Pancreas (tissue), 10 donors: ENCODE measurements around the gene NFIA. TPM values are rescaled to one million over a fixed set of nuclear protein-coding genes. Genes with fewer than 3 reads are reported as not detected.

Experiments
- ATAC-seq, 4 donors: fragments of 200-7000 bp; cut with Tn5 transposase; one replicate each; pipeline versions ENCODE4 v1.8.0 to v1.9.1; 2020; ENCODE audit warnings: mild to moderate bottlenecking in 4 of 4, moderate library complexity in 4 of 4
- DNase-seq, 6 donors: peaks; one replicate each; pipeline ENCODE4 v3.0.0-alpha.2; 2020
- FAIRE-seq: peaks from 2 replicates; lab custom pipeline; 2012; peaks lifted over from hg19 to GRCh38; lab: Jason Lieb, UNC
- H3K27ac ChIP-seq, 4 donors: fragments of 200-600 bp; sonication (generic); 1 replicate in 3 of 4; 2 replicates in 1 of 4; pipeline versions ENCODE4 v1.5.0 to v1.8.0; 2020
- H3K27me3 ChIP-seq, 4 donors: fragments of 200-600 bp; one replicate each; pipeline ENCODE4 v1.8.0; 2021
- H3K36me3 ChIP-seq, 3 donors: fragments of 200-600 bp; sonication (generic) in 1 of 3; one replicate each; pipeline versions ENCODE4 v1.5.0 to v1.8.0; 2020 to 2021
- H3K4me1 ChIP-seq, 3 donors: fragments of 200-600 bp; one replicate each; pipeline ENCODE4 v1.8.0; 2021
- H3K4me3 ChIP-seq, 4 donors: fragments of 200-600 bp; sonication (generic) in 2 of 4; one replicate each; pipeline versions ENCODE4 v1.5.0 to v1.8.0; 2020 to 2021
- H3K9me3 ChIP-seq, 4 donors: fragments of 200-600 bp; one replicate each; pipeline ENCODE4 v1.8.0; 2021
- CTCF ChIP-seq, 4 donors: fragments of 200-600 bp; sonication (generic) in 3 of 4; IDR thresholded peaks; one replicate each; pipeline versions ENCODE4 v1.5.0 to v1.8.0; 2021; ENCODE audit warnings: antibody characterized with exemption in 4 of 4
- WGBS, 2 donors: extraction: QIAGEN DNeasy Blood & Tissue Kit; methylation state at CpG; one replicate each; pipeline ENCODE4 v1.1.7; 2013; 5-methylcytosine and 5-hydroxymethylcytosine counted together
- intact Hi-C, 3 donors: fragments of 100-400 bp; cut with DNase I; formaldehyde crosslinking; loops; one replicate each; pipeline versions ENCODE4 v1.11.1 to v1.14.2; 2022
- polyA plus RNA-seq, 2 donors: library from polyadenylated mRNA; stranded (reverse); fragments of 200-250 nt; gene quantifications; one replicate each; pipeline ENCODE4 v1.2.3, GENCODE V29; 2013
- total RNA-seq, 6 donors: library from RNA; stranded (reverse); fragmentation: NEBNext Ultra II Directional in 4 of 6; extraction: Animal tissue kit (Norgen Biotek cat#: 25700) in 4 of 6; gene quantifications; one replicate each; pipeline versions ENCODE4 v1.2.1 to v1.2.4, GENCODE V29; 2021 to 2023
- donor health status: healthy with polysubstance abuse.
- donor health status: DM: no; HTN: no; CAD: no; lungs with moderate emphysema.
- donor health status: DM: no; HTN: no; CAD: no.
- donor health status: control.
- donor health status: control.
- donor health status: Bipolar disorder and iron deficiency.
- donor health status: DM: yes; HTN: yes; CAD: no.
- donor health status: DM: no; HTN: no; CAD: no.
- donor health status: DM: no; HTN: no; CAD: no.
- donor health status: DM: yes; HTN: yes; CAD: no.

Gene NFIA
- total and polyA plus RNA-seq, 8 donors = 4.9 to 48.1 (median 30.2) TPM

DNA sequence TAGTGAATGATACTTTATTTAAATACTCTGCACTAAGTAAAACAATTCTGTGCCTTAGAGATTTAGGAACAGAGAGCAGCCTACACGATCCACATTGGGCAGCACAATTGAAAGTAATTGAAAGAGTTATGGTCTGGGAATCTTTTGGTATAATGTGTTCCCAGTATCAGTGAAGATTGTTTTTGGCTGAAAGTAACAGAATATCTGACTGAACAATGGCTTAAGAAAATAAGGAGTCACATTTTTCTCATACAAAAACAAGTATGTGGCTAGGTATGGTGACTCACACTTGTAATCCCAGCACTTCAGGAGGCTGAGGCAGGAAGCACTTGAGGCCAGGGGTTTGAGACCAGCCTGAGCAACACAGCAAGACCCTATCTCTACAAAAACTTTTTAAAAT is 306.2 kb downstream of the NFIA start:
- H3K4me3 ChIP-seq = no peak overlapping the region
- ATAC-seq (no peak), FAIRE-seq (no peak), DNase-seq (no peak)
- intact Hi-C loops = no loop called here
- peaks cover 0 to 5% (median 0%) of the 10 kb centered on the region in 3 donors for H3K36me3 ChIP-seq
- 95 to 99% methylated on average over 1 of the region's 1 CpG for WGBS, 2 donors
- no peaks in the 10 kb centered on the region for H3K9me3 ChIP-seq
- H3K4me1 ChIP-seq = no peaks in the 10 kb centered on the region
- no peak overlapping the region for H3K27ac ChIP-seq
- no peak for TF ChIP-seq CTCF (IDR thresholded peaks at IDR 0.05)
- H3K27me3 ChIP-seq = no peaks in the 10 kb centered on the region

GRCh38 chr1:61389194-61389925 is 307.0 kb downstream of the NFIA start:
- ATAC-seq = no peak
- WGBS, 2 donors = 76 to 99% methylated on average over 3 of the region's 3 CpGs
- Histone ChIP-seq H3K9me3 (no peaks in the 10 kb centered on the region), H3K4me3 (no peak overlapping the region), H3K27ac (no peak overlapping the region), H3K4me1 (no peaks in the 10 kb centered on the region), H3K27me3 (no peaks in the 10 kb centered on the region), H3K36me3 (no peaks in the 10 kb centered on the region)
- DNase-seq = no peak
- intact Hi-C loops = no loop called here
- FAIRE-seq = no peak
- no peak for TF ChIP-seq CTCF (IDR thresholded peaks at IDR 0.05)

DNA sequence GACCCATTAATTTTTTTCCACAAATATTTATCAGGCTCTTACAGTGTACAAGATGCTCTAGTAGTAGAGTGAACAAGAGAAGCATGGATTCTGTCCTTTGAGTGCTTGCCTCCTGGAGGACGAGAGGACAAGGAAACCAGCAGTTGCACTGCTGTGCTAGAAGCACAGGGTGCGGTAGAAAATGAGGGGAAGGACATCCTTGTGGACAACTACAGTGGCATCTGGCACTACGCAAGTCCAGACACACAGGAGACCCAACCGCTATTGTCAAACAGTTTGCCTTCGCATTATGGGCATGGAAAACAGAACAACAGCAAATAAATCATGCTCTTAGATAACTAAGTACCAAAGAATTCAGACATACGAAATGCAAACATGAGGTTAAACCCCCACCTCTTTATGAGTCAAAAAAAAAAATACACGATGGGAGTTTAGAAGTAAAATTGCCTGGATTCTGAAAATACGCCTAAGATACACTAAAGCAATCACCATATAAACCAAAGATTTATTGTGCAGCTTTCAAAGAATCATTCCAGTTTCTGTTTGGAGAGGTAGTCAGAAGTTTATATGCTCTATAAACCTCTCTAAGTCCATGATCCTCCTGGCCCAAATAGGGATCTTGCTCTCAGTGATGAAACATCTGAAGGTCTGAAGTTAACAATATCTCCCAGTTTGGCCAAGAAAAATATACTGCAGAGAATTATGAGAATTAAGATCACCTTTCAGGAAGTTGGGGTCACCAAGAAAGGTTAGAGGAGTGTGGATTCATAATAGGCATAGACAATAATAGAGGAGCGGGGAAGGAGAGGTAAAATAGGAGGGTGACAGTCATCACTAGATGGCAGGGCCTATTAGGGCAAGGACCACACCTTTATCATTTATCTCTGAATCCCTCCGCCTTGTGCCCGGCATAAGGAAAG is 307.8 kb downstream of the NFIA start:
- Histone ChIP-seq H3K27ac (no peak overlapping the region), H3K36me3 (no peaks in the 10 kb centered on the region), H3K27me3 (no peaks in the 10 kb centered on the region), H3K4me3 (no peak overlapping the region), H3K9me3 (no peaks in the 10 kb centered on the region), H3K4me1 (no peaks in the 10 kb centered on the region)
- FAIRE-seq (no peak), ATAC-seq (no peak), DNase-seq (no peak)
- TF ChIP-seq CTCF (IDR thresholded peaks at IDR 0.05) = no peak
- intact Hi-C loops = no loop called here
- WGBS, 2 donors = 90 to 91% methylated on average over 11 of the region's 11 CpGs

GRCh38 chr1:61391730-61392129 is 309.4 kb downstream of the NFIA start:
- no peaks in the 10 kb centered on the region for H3K27me3 ChIP-seq
- TF ChIP-seq CTCF (IDR thresholded peaks at IDR 0.05) = no peak
- no peak overlapping the region for H3K4me3 ChIP-seq
- H3K9me3 ChIP-seq = no peaks in the 10 kb centered on the region
- H3K27ac ChIP-seq = no peak overlapping the region
- intact Hi-C loops = no loop called here
- H3K4me1 ChIP-seq = no peaks in the 10 kb centered on the region
- FAIRE-seq = no peak
- DNase-seq = no peak
- no peaks in the 10 kb centered on the region for H3K36me3 ChIP-seq
- WGBS, 2 donors = 32 to 39% methylated on average over 4 of the region's 4 CpGs
- no peak for ATAC-seq
